Renal cortical epithelial cell (primary cell): ENCODE measurements around the gene MYOM1. TPM values are rescaled to one million over a fixed set of nuclear protein-coding genes. Genes with fewer than 3 reads are reported as not detected.
A peak's percentile ranks its signal among the peaks of the same experiment; 100 is the strongest.

Source experiments
- DNase-seq: peaks from one replicate; pipeline ENCODE4 v3.0.0-alpha.2; 2011; ENCODE audit warnings: low read depth
- total RNA-seq: library from RNA; depleted of rRNA; stranded (reverse); fragments of >200 nt; gene quantifications from 2 replicates; pipeline ENCODE4 v1.2.3, GENCODE V29; 2014

MYOM1 gene
- total RNA-seq, 1 donor from 2014 or later: 0.99 TPM

GRCh38 chr18:3151399-3152264, 68.1 kb downstream of the MYOM1 start:
- DNase-seq: peak; percentile 44

GRCh38 chr18:3150688-3151087, 69.1 kb downstream of the MYOM1 start:
- no peak for DNase-seq

- DNase-seq: no peak
Measured at GRCh38 chr18:3150274-3150673, 69.5 kb downstream of the MYOM1 start.

- DNase-seq: peak; percentile 52
Measured at GRCh38 chr18:3148930-3149535, 70.7 kb downstream of the MYOM1 start.

GRCh38 chr18:3147935-3148554, 71.7 kb downstream of the MYOM1 start:
- no peak for DNase-seq

GRCh38 chr18:3140986-3141639, 78.7 kb downstream of the MYOM1 start:
- DNase-seq: no peak

- DNase-seq: no peak
Measured at GRCh38 chr18:3140342-3140741, 79.4 kb downstream of the MYOM1 start.

GRCh38 chr18:3139406-3139805, 80.4 kb downstream of the MYOM1 start:
- DNase-seq: no peak

GRCh38 chr18:3138274-3138975, 81.3 kb downstream of the MYOM1 start:
- DNase-seq: no peak

GRCh38 chr18:3135536-3135935, 84.2 kb downstream of the MYOM1 start:
- DNase-seq: no peak

- DNase-seq: no peak
Measured at GRCh38 chr18:3132700-3133099, 87.1 kb downstream of the MYOM1 start.

GRCh38 chr18:3130344-3130743, 89.4 kb downstream of the MYOM1 start:
- no peak for DNase-seq

GRCh38 chr18:3129053-3129864, 90.5 kb downstream of the MYOM1 start:
- DNase-seq: peak; percentile 50

GRCh38 chr18:3126457-3127097, 93.2 kb downstream of the MYOM1 start:
- no peak for DNase-seq

- no peak for DNase-seq
Measured at GRCh38 chr18:3124822-3125221, 94.9 kb downstream of the MYOM1 start.

- no peak for DNase-seq
Measured at GRCh38 chr18:3122851-3123250, 96.9 kb downstream of the MYOM1 start.

- no peak for DNase-seq
Measured at GRCh38 chr18:3121259-3121658, 98.5 kb downstream of the MYOM1 start.

GRCh38 chr18:3120356-3120755, 99.4 kb downstream of the MYOM1 start:
- DNase-seq: no peak

GRCh38 chr18:3119401-3120341, 100.1 kb downstream of the MYOM1 start:
- peak; percentile 50 for DNase-seq
